CD8-positive, alpha-beta memory T cell (primary cell): ENCODE measurements around the gene CDA. TPM values are rescaled to one million over a fixed set of nuclear protein-coding genes. Genes with fewer than 3 reads are reported as not detected.

Experiments used
- CTCF ChIA-PET: fragments of 350-600 bp; sonication (Branson Sonifier 250); formaldehyde crosslinking; loops from one replicate; lab custom pipeline; 2021; ENCODE audit warnings: antibody characterized with exemption; lab: Charles Lee
- POLR2A ChIA-PET: fragments of 350-600 bp; sonication (Branson Sonifier 250); formaldehyde crosslinking; loops from one replicate; lab custom pipeline; 2021; ENCODE audit warnings: antibody characterized with exemption; lab: Charles Lee
- DNase-seq, 5 donors: peaks; one replicate each; pipeline versions ENCODE4 v3.0.0 to v3.0.0-alpha.2; 2020 to 2022; ENCODE audit warnings: mixed read lengths in 1 of 5
- H3K27ac ChIP-seq: one replicate; pipeline ENCODE4 v1.7.0; 2013; ENCODE audit warnings: low read depth, mild to moderate bottlenecking, low read length, moderate library complexity
- H3K27me3 ChIP-seq: 2 replicates; pipeline ENCODE4 v1.7.0; 2013; ENCODE audit warnings: low read length, mild to moderate bottlenecking; ENCODE audit not compliant: insufficient read depth, poor library complexity, severe bottlenecking
- H3K36me3 ChIP-seq: 2 replicates; pipeline ENCODE4 v1.7.0; 2013; ENCODE audit warnings: mild to moderate bottlenecking, low read length, moderate library complexity; ENCODE audit not compliant: insufficient read depth
- H3K4me1 ChIP-seq: 2 replicates; pipeline ENCODE4 v1.7.0; 2013; ENCODE audit warnings: mild to moderate bottlenecking, low read length, moderate library complexity; ENCODE audit not compliant: insufficient read depth
- H3K4me3 ChIP-seq: 2 replicates; pipeline ENCODE4 v1.7.0; 2013; ENCODE audit warnings: mild to moderate bottlenecking, low read length
- H3K9me3 ChIP-seq: 2 replicates; pipeline ENCODE4 v1.7.0; 2013; ENCODE audit warnings: mild to moderate bottlenecking, low read length
- H3K27ac Mint-ChIP-seq, 8 donors: one replicate each; pipeline ENCODE4 v1.8.0; 2020 to 2021; ENCODE audit warnings: mixed read lengths in 8 of 8, mild to moderate bottlenecking in 6 of 8, inconsistent platforms in 3 of 8, moderate library complexity in 3 of 8
- H3K27me3 Mint-ChIP-seq, 2 donors: one replicate each; pipeline ENCODE4 v1.8.0; 2020 to 2021; ENCODE audit warnings: mixed read lengths in 2 of 2, mild to moderate bottlenecking in 1 of 2, moderate library complexity in 1 of 2
- H3K36me3 Mint-ChIP-seq, 3 donors: one replicate each; pipeline ENCODE4 v1.8.0; 2020 to 2021; ENCODE audit warnings: mixed read lengths in 3 of 3, inconsistent platforms in 1 of 3, mild to moderate bottlenecking in 1 of 3
- H3K4me1 Mint-ChIP-seq, 3 donors: one replicate each; pipeline ENCODE4 v1.8.0; 2020 to 2021; ENCODE audit warnings: mixed read lengths in 3 of 3, inconsistent platforms in 1 of 3, mild to moderate bottlenecking in 1 of 3
- H3K4me3 Mint-ChIP-seq, 7 donors: one replicate each; pipeline ENCODE4 v1.8.0; 2020 to 2021; ENCODE audit warnings: mixed read lengths in 7 of 7, mild to moderate bottlenecking in 6 of 7, moderate library complexity in 4 of 7, inconsistent platforms in 2 of 7
- H3K9me3 Mint-ChIP-seq, 5 donors: one replicate each; pipeline ENCODE4 v1.8.0; 2020 to 2022; ENCODE audit warnings: mixed read lengths in 5 of 5, mild to moderate bottlenecking in 3 of 5, moderate library complexity in 2 of 5, inconsistent platforms in 1 of 5
- polyA plus RNA-seq: library from polyadenylated mRNA; unstranded; fragments of 300-500 nt; fragmentation: Illumina TruSeq; gene quantifications from one replicate; pipeline ENCODE4 v1.2.3, GENCODE V29; 2021
- total RNA-seq, 2 experiments: library from RNA; stranded (reverse); gene quantifications; one replicate each; pipeline ENCODE4 v1.2.3, GENCODE V29; 2021

CDA gene
- total and polyA plus RNA-seq, 3 experiments from 2014 or later, result not detected

- no peaks in the 10 kb centered on the region for H3K4me1 ChIP-seq
- no peaks in the 10 kb centered on the region for H3K36me3 Mint-ChIP-seq
- H3K27ac ChIP-seq, result no peak overlapping the region
- ChIA-PET POLR2A (no interaction called here), CTCF (no interaction called here)
- peaks cover 19% of the 10 kb centered on the region for H3K27me3 ChIP-seq
- no peak overlapping the region for H3K27ac Mint-ChIP-seq
- no peak overlapping the region for H3K4me3 Mint-ChIP-seq
- peaks cover 38 to 71% of the 10 kb centered on the region in 2 donors for H3K27me3 Mint-ChIP-seq
- no peak overlapping the region for H3K4me3 ChIP-seq
- no peak for DNase-seq
- H3K9me3 ChIP-seq, result no peaks in the 10 kb centered on the region
- H3K4me1 Mint-ChIP-seq, result peaks cover 11 to 15% (median 15%) of the 10 kb centered on the region in 3 donors
- H3K9me3 Mint-ChIP-seq, result peaks cover 0 to 3% (median 0%) of the 10 kb centered on the region in 5 donors
- no peaks in the 10 kb centered on the region for H3K36me3 ChIP-seq
Observed at GRCh38 chr1:20590306-20590777, 1.4 kb downstream of the CDA start.

DNA sequence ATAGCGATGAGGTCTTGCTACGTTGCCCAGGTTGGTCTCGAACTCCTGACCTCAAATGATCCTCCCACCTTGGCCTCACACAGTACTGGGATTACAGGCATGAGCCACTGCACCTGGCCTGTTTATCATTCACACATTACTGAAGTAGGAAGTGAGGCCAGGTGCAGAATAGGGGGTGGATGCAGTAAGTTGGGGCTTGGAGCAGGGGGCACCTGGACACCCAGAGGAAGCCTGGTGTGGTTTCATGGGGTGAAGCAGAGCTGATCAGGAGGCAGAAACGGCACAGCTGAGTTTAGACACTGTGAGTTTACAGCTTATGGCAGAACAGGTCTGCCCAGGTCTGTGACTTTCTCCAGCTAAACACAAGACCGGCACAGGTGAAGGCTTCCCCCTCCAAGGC lies 4.9 kb downstream of the CDA start:
- H3K4me1 ChIP-seq, result no peaks in the 10 kb centered on the region
- POLR2A ChIA-PET, result no interaction called here
- H3K36me3 Mint-ChIP-seq, result no peaks in the 10 kb centered on the region
- no peaks in the 10 kb centered on the region for H3K36me3 ChIP-seq
- H3K27me3 ChIP-seq, result peaks cover 19% of the 10 kb centered on the region
- H3K27ac ChIP-seq, result no peak overlapping the region
- H3K9me3 Mint-ChIP-seq, result no peaks in the 10 kb centered on the region
- H3K4me3 Mint-ChIP-seq, result no peak overlapping the region
- H3K27me3 Mint-ChIP-seq, result peaks cover 25 to 54% of the 10 kb centered on the region in 2 donors
- H3K4me3 ChIP-seq, result no peak overlapping the region
- no peak overlapping the region for H3K27ac Mint-ChIP-seq
- no peaks in the 10 kb centered on the region for H3K9me3 ChIP-seq
- DNase-seq, result no peak
- CTCF ChIA-PET, result no interaction called here
- H3K4me1 Mint-ChIP-seq, result peaks cover 6 to 11% (median 11%) of the 10 kb centered on the region in 3 donors

- H3K4me3 ChIP-seq, result no peak overlapping the region
- ChIA-PET POLR2A (no interaction called here), CTCF (no interaction called here)
- H3K27me3 ChIP-seq, result peaks cover 10% of the 10 kb centered on the region
- no peak for DNase-seq
- H3K27me3 Mint-ChIP-seq, result peaks cover 22 to 48% of the 10 kb centered on the region in 2 donors
- H3K9me3 Mint-ChIP-seq, result no peaks in the 10 kb centered on the region
- no peaks in the 10 kb centered on the region for H3K36me3 Mint-ChIP-seq
- H3K36me3 ChIP-seq, result no peaks in the 10 kb centered on the region
- no peaks in the 10 kb centered on the region for H3K4me1 ChIP-seq
- no peak overlapping the region for H3K4me3 Mint-ChIP-seq
- H3K27ac ChIP-seq, result no peak overlapping the region
- H3K9me3 ChIP-seq, result no peaks in the 10 kb centered on the region
- peak overlapping the region in 1 of 8 donors; percentile 61 for H3K27ac Mint-ChIP-seq
- peaks cover 0 to 3% (median 2%) of the 10 kb centered on the region in 3 donors for H3K4me1 Mint-ChIP-seq
Observed at GRCh38 chr1:20594746-20595145, 5.8 kb downstream of the CDA start.

DNA sequence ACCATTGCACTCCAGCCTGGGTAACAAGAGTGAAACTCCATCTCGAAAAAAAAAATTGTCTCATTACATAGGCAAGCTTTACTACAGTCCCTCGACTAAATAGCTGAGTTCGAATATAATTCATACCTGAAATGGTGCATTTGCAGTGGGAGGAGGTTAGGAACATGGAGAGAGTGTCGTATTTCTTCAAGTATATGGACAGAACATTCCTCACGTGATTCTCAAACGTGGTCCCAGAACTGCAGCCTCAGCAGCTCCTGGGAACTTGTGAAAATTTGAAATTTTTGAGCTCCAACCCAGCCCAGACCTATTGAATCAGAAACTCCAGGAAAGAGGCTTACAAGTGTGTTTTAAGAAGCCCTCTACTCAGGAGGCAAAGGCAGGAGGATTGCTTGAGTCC lies 7.2 kb downstream of the CDA start:
- Mint-ChIP-seq H3K27me3 (peaks cover 15 to 39% of the 10 kb centered on the region in 2 donors), H3K27ac (no peak overlapping the region), H3K36me3 (no peaks in the 10 kb centered on the region), H3K9me3 (no peaks in the 10 kb centered on the region), H3K4me3 (no peak overlapping the region), H3K4me1 (no peaks in the 10 kb centered on the region)
- H3K27me3 ChIP-seq, result peaks cover 5% of the 10 kb centered on the region
- no peaks in the 10 kb centered on the region for H3K4me1 ChIP-seq
- no peaks in the 10 kb centered on the region for H3K9me3 ChIP-seq
- no peak overlapping the region for H3K4me3 ChIP-seq
- CTCF ChIA-PET, result interaction anchor here (1.0 kb wide), 1 partner anchor 45 kb away, joined by 3 read pairs; no protein-coding TSS in a partner anchor
- H3K36me3 ChIP-seq, result no peaks in the 10 kb centered on the region
- H3K27ac ChIP-seq, result no peak overlapping the region
- POLR2A ChIA-PET, result no interaction called here
- DNase-seq, result no peak

- peaks cover 5 to 29% of the 10 kb centered on the region in 2 donors for H3K27me3 Mint-ChIP-seq
- POLR2A ChIA-PET, result no interaction called here
- Histone ChIP-seq H3K9me3 (no peaks in the 10 kb centered on the region), H3K27me3 (peaks cover 3% of the 10 kb centered on the region), H3K4me3 (no peak overlapping the region), H3K27ac (no peak overlapping the region), H3K36me3 (no peaks in the 10 kb centered on the region), H3K4me1 (no peaks in the 10 kb centered on the region)
- no peak for DNase-seq
- no peaks in the 10 kb centered on the region for H3K36me3 Mint-ChIP-seq
- no peak overlapping the region for H3K27ac Mint-ChIP-seq
- CTCF ChIA-PET, result no interaction called here
- H3K9me3 Mint-ChIP-seq, result no peaks in the 10 kb centered on the region
- no peaks in the 10 kb centered on the region for H3K4me1 Mint-ChIP-seq
- no peak overlapping the region for H3K4me3 Mint-ChIP-seq
Observed at GRCh38 chr1:20597650-20598049, 8.8 kb downstream of the CDA start.

- Histone ChIP-seq H3K9me3 (no peaks in the 10 kb centered on the region), H3K4me1 (no peaks in the 10 kb centered on the region), H3K4me3 (no peak overlapping the region), H3K36me3 (no peaks in the 10 kb centered on the region), H3K27me3 (no peaks in the 10 kb centered on the region), H3K27ac (no peak overlapping the region)
- ChIA-PET POLR2A (no interaction called here), CTCF (no interaction called here)
- H3K27me3 Mint-ChIP-seq, result peaks cover 5 to 23% of the 10 kb centered on the region in 2 donors
- no peaks in the 10 kb centered on the region for H3K4me1 Mint-ChIP-seq
- no peak for DNase-seq
- H3K27ac Mint-ChIP-seq, result no peak overlapping the region
- H3K36me3 Mint-ChIP-seq, result no peaks in the 10 kb centered on the region
- no peaks in the 10 kb centered on the region for H3K9me3 Mint-ChIP-seq
- no peak overlapping the region for H3K4me3 Mint-ChIP-seq
Observed at GRCh38 chr1:20600156-20600555, 11.3 kb downstream of the CDA start.

GRCh38 chr1:20601129-20601825 lies 12.4 kb downstream of the CDA start:
- H3K4me1 Mint-ChIP-seq, result no peaks in the 10 kb centered on the region
- ChIA-PET POLR2A (no interaction called here), CTCF (no interaction called here)

DNA sequence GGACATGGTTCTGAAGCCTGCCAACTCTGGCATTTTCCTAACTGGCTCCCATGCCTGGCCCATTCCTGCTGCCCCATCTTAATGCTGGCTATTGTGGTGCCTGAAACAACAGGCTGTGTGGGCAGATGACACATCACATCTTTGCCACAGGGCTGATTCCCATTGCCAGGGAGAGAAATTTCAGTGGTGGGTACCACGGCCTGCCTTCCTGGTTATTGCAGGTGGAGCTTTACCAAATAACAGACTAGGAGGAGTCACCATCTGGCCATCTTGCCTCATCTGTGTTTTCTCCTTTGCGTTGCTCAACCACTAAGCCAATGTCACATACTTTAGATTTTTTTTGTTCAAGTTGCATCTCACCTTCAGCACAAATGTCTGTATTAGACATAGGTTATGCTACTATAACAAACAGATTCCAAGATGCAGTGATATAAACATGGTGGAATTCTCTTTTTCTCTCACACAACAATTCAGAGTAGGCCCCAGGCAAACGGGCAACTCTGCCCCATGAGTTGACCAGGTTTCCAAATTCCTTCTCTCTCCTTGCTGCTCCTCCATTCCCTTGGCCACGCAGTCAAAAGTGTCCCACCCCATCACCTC lies 14.1 kb downstream of the CDA start:
- H3K9me3 Mint-ChIP-seq, result no peaks in the 10 kb centered on the region
- Histone ChIP-seq H3K27ac (no peak overlapping the region), H3K4me1 (no peaks in the 10 kb centered on the region), H3K27me3 (no peaks in the 10 kb centered on the region), H3K4me3 (no peak overlapping the region), H3K9me3 (no peaks in the 10 kb centered on the region), H3K36me3 (no peaks in the 10 kb centered on the region)
- H3K27ac Mint-ChIP-seq, result peak overlapping the region in 1 of 8 donors; percentile 76
- peaks cover 5 to 23% of the 10 kb centered on the region in 2 donors for H3K27me3 Mint-ChIP-seq
- H3K4me3 Mint-ChIP-seq, result no peak overlapping the region
- ChIA-PET POLR2A (no interaction called here), CTCF (no interaction called here)
- DNase-seq, result no peak
- H3K36me3 Mint-ChIP-seq, result no peaks in the 10 kb centered on the region
- H3K4me1 Mint-ChIP-seq, result no peaks in the 10 kb centered on the region

More at GRCh38 chr1:20601129-20601825, 12.4 kb downstream of the CDA start:
- no peaks in the 10 kb centered on the region for H3K9me3 ChIP-seq
- Mint-ChIP-seq H3K9me3 (no peaks in the 10 kb centered on the region), H3K4me3 (no peak overlapping the region), H3K36me3 (no peaks in the 10 kb centered on the region), H3K27ac (no peak overlapping the region), H3K27me3 (peaks cover 5 to 20% of the 10 kb centered on the region in 2 donors)
- H3K4me3 ChIP-seq, result no peak overlapping the region
- no peaks in the 10 kb centered on the region for H3K4me1 ChIP-seq
- H3K27me3 ChIP-seq, result no peaks in the 10 kb centered on the region
- H3K36me3 ChIP-seq, result no peaks in the 10 kb centered on the region
- no peak for DNase-seq
- H3K27ac ChIP-seq, result no peak overlapping the region
